A673 (cell line): Measurements from ENCODE around the gene L2HGDH. TPM values are rescaled to one million over a fixed set of nuclear protein-coding genes. Genes with fewer than 3 reads are reported as not detected.
"Not testable (repeated sequence)": the region's sequence is repeated elsewhere in the genome, so short reads cannot be mapped to it uniquely, and the experiment has no call there.

ENCODE experiments used
- BruUV-seq: library from RNA; stranded (reverse); fragments of 400-500 nt; replicated peaks from 2 replicates; lab custom pipeline; 2021; lab: Mats Ljungman, UMichigan
- CTCF ChIA-PET: fragments of 300-600 bp; sonication (Branson Sonifier 250); formaldehyde crosslinking; loops from one replicate; lab custom pipeline; 2022; ENCODE audit warnings: antibody characterized with exemption; lab: Charles Lee
- POLR2A ChIA-PET: fragments of 300-600 bp; sonication (Branson Sonifier 250); formaldehyde crosslinking; loops from one replicate; lab custom pipeline; 2022; ENCODE audit warnings: antibody characterized with exemption; ENCODE audit not compliant: low non-redundant PET; lab: Charles Lee
- DNase-seq: peaks from one replicate; pipeline ENCODE4 v3.0.0-alpha.2; 2015; ENCODE audit warnings: low spot score
- H3K27ac ChIP-seq: fragments of 200-600 bp; sonication (generic); 2 replicates; pipeline ENCODE4 v1.5.1; 2016; ENCODE audit warnings: mixed run types, low read depth, mild to moderate bottlenecking, mixed read lengths, antibody characterized with exemption, low read length; ENCODE audit not compliant: poor library complexity, severe bottlenecking
- H3K27me3 ChIP-seq: fragments of 200-600 bp; sonication (generic); replicated peaks from 2 replicates; pipeline ENCODE4 v1.6.1; 2017; ENCODE audit warnings: mixed run types, low read depth, mild to moderate bottlenecking, mixed read lengths, antibody characterized with exemption, low read length; ENCODE audit not compliant: insufficient read depth, poor library complexity
- H3K36me3 ChIP-seq: fragments of 200-600 bp; sonication (generic); 2 replicates; pipeline ENCODE4 v1.6.1; 2016; ENCODE audit warnings: mixed run types, mild to moderate bottlenecking, mixed read lengths, antibody characterized with exemption, low read length; ENCODE audit not compliant: insufficient read depth, poor library complexity, severe bottlenecking
- H3K4me1 ChIP-seq: fragments of 200-600 bp; sonication (generic); 2 replicates; pipeline ENCODE4 v1.6.1; 2017; ENCODE audit warnings: mixed run types, mild to moderate bottlenecking, mixed read lengths, antibody characterized with exemption, low read length; ENCODE audit not compliant: insufficient read depth, poor library complexity, severe bottlenecking
- H3K4me3 ChIP-seq: fragments of 200-600 bp; sonication (generic); 2 replicates; pipeline ENCODE4 v1.5.1; 2016; ENCODE audit warnings: low read depth, mixed run types, mild to moderate bottlenecking, mixed read lengths, low read length; ENCODE audit not compliant: poor library complexity, severe bottlenecking
- H3K9me3 ChIP-seq: fragments of 200-600 bp; sonication (generic); 2 replicates; pipeline ENCODE4 v1.6.1; 2016; ENCODE audit warnings: mixed run types, low read depth, mild to moderate bottlenecking, mixed read lengths, antibody characterized with exemption, low read length; ENCODE audit not compliant: poor library complexity, severe bottlenecking
- EZH2 ChIP-seq: fragments of 200-600 bp; sonication (generic); IDR thresholded peaks from 2 replicates; pipeline ENCODE4 v1.6.1; 2017; ENCODE audit warnings: borderline replicate concordance, low read depth, mild to moderate bottlenecking, mixed read lengths, antibody characterized with exemption, low read length; ENCODE audit not compliant: poor library complexity, severe bottlenecking
- intact Hi-C: fragments of 100-400 bp; cut with micrococcal nuclease; formaldehyde crosslinking; loops from one replicate; pipeline ENCODE4 v1.10.0; 2022; ENCODE audit not compliant: unreplicated experiment
- total RNA-seq: library from RNA; stranded (reverse); gene quantifications from 2 replicates; pipeline ENCODE4 v1.2.3, GENCODE V29; 2021
- TF ChIP-seq, protein P1 (sequence below): fragments of 300-800, 200-600 bp; sonication (generic); conservative IDR thresholded peaks from 2 replicates; pipeline ENCODE4 v1.5.1; 2017; ENCODE audit warnings: low read depth, mild to moderate bottlenecking, antibody characterized with exemption, low read length, moderate library complexity, mixed read lengths

Gene L2HGDH
- total RNA-seq, 1 experiment from 2014 or later = 17.4 TPM

GRCh38 chr14:50319293-50319692, 7.3 kb upstream of the L2HGDH start:
- TF ChIP-seq EZH2 = no peak
- TF ChIP-seq, protein P1, sequence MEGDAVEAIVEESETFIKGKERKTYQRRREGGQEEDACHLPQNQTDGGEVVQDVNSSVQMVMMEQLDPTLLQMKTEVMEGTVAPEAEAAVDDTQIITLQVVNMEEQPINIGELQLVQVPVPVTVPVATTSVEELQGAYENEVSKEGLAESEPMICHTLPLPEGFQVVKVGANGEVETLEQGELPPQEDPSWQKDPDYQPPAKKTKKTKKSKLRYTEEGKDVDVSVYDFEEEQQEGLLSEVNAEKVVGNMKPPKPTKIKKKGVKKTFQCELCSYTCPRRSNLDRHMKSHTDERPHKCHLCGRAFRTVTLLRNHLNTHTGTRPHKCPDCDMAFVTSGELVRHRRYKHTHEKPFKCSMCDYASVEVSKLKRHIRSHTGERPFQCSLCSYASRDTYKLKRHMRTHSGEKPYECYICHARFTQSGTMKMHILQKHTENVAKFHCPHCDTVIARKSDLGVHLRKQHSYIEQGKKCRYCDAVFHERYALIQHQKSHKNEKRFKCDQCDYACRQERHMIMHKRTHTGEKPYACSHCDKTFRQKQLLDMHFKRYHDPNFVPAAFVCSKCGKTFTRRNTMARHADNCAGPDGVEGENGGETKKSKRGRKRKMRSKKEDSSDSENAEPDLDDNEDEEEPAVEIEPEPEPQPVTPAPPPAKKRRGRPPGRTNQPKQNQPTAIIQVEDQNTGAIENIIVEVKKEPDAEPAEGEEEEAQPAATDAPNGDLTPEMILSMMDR = no peak
- H3K4me3 ChIP-seq = no peak overlapping the region
- ChIA-PET CTCF (no interaction called here), POLR2A (no interaction called here)
- peaks cover 10% of the 10 kb centered on the region for H3K36me3 ChIP-seq
- no peak overlapping the region for H3K27ac ChIP-seq
- BruUV-seq = no TSS peak
- H3K9me3 ChIP-seq = no peaks in the 10 kb centered on the region
- H3K4me1 ChIP-seq = no peaks in the 10 kb centered on the region
- H3K27me3 ChIP-seq = no peaks in the 10 kb centered on the region
- intact Hi-C loops = no loop called here
- no peak for DNase-seq

- H3K9me3 ChIP-seq = no peaks in the 10 kb centered on the region
- H3K4me3 ChIP-seq = no peak overlapping the region
- no peak for TF ChIP-seq EZH2
- TF ChIP-seq, protein P1 = peak; percentile 67
- peaks cover 3% of the 10 kb centered on the region for H3K4me1 ChIP-seq
- ChIA-PET POLR2A (no interaction called here), CTCF (interaction anchor here (0.6 to 1.0 kb wide), 3 partner anchors 84 to 210 kb away, joined by 3 to 5 read pairs (median 3); no protein-coding TSS in a partner anchor)
- BruUV-seq = no TSS peak
- peak; percentile 44 for DNase-seq
- no peaks in the 10 kb centered on the region for H3K27me3 ChIP-seq
- no peak overlapping the region for H3K27ac ChIP-seq
- peaks cover 6% of the 10 kb centered on the region for H3K36me3 ChIP-seq
- intact Hi-C loops = no loop called here
These were observed 6.1 kb upstream of the L2HGDH start for GRCh38 chr14:50318031-50318626.

- POLR2A ChIA-PET, H3K4me3 ChIP-seq, H3K27me3 ChIP-seq, H3K36me3 ChIP-seq, H3K27ac ChIP-seq, H3K9me3 ChIP-seq, DNase-seq, CTCF ChIA-PET, BruUV-seq: not testable (repeated sequence)
- intact Hi-C loops = loop anchor here (5.0 kb wide), 1 partner anchor 447 kb away; no protein-coding TSS in a partner anchor
- H3K4me1 ChIP-seq = peaks cover 11% of the 10 kb centered on the region
These were observed 2.1 kb upstream of the L2HGDH start for GRCh38 chr14:50314098-50314497.

- BruUV-seq = no TSS peak
- H3K4me3 ChIP-seq = peak overlapping the region; percentile 85
- intact Hi-C loops = loop anchor here (1.0 to 5.0 kb wide), 2 partner anchors 195 to 445 kb away; no protein-coding TSS in a partner anchor
- H3K27me3 ChIP-seq = no peaks in the 10 kb centered on the region
- H3K36me3 ChIP-seq = peaks cover 6% of the 10 kb centered on the region
- peaks cover 11% of the 10 kb centered on the region for H3K4me1 ChIP-seq
- TF ChIP-seq EZH2 = no peak
- TF ChIP-seq, protein P1 = no peak
- no peak for DNase-seq
- H3K9me3 ChIP-seq = no peaks in the 10 kb centered on the region
- CTCF ChIA-PET = interaction anchor here (0.6 kb wide), 1 partner anchor 464 kb away, joined by 5 read pairs; no protein-coding TSS in a partner anchor
- POLR2A ChIA-PET = interaction anchor here (0.6 kb wide), 1 partner anchor 9 kb away, joined by 6 read pairs; no protein-coding TSS in a partner anchor
- H3K27ac ChIP-seq = peak overlapping the region; percentile 94
These were observed 665 bp upstream of the L2HGDH start for GRCh38 chr14:50312734-50313054.
